ENCODE data around the gene S100A14. TPM values are rescaled to one million over a fixed set of nuclear protein-coding genes. Genes with fewer than 3 reads are reported as not detected.

S100A14 gene
- total and polyA plus RNA-seq, 2 of the 13 experiments (the other 11 are each of a cell fraction or from before 2014, with no cell fraction given) = 1.4 to 7.7 TPM

GRCh38 chr1:153631047-153632022 lies 15.2 kb upstream of the S100A14 start (continued):
- TF ChIP-seq HNF4A (CRISPR knock-in tag; IDR thresholded peaks at IDR 0.05) (peak; percentile 91), NFKB2 (CRISPR knock-in tag; IDR thresholded peaks at IDR 0.05; ENCODE audit: borderline replicate concordance) (no peak), GABPB1 (CRISPR knock-in tag; IDR thresholded peaks at IDR 0.05) (no peak), BCL6 (CRISPR knock-in tag; IDR thresholded peaks at IDR 0.05) (0 out of 2 replicates have a peak, but pooled peaks have one; percentile 7), ZNF710 (CRISPR knock-in tag; IDR thresholded peaks at IDR 0.05; ENCODE audit: borderline replicate concordance) (peak; percentile 26; the same call in 1 of the 2 replicates), AHDC1 (CRISPR knock-in tag; IDR thresholded peaks at IDR 0.05; ENCODE audit: borderline replicate concordance) (peak; percentile 28; the same call in 1 of the 2 replicates), CCDC6 (CRISPR knock-in tag; IDR thresholded peaks at IDR 0.05) (no peak), SOX6 (IDR thresholded peaks at IDR 0.05) (no peak), SOX6 (CRISPR knock-in tag; IDR thresholded peaks at IDR 0.05) (peak; percentile 33; the same call in 1 of the 2 replicates), ZFX (CRISPR knock-in tag; IDR thresholded peaks at IDR 0.05; ENCODE audit: low read depth) (0 out of 2 replicates have a peak, but pooled peaks have one; percentile 23), YEATS4 (CRISPR knock-in tag; IDR thresholded peaks at IDR 0.05; ENCODE audit: borderline replicate concordance) (0 out of 2 replicates have a peak, but pooled peaks have one; percentile 35)

All from HepG2 (cell line).